HG03097 (cell line): ENCODE data around the gene SYT7.
"Not testable (repeated sequence)": the region's sequence is repeated elsewhere in the genome, so short reads cannot be mapped to it uniquely, and the experiment has no call there.

Experiments
- ATAC-seq: cut with Tn5 transposase; IDR thresholded peaks from one replicate; pipeline ENCODE4 v1.9.1; 2021; ENCODE audit not compliant: unreplicated experiment, low FRiP score

The SYT7 gene

GRCh38 chr11:61482513-61482912, 98.4 kb downstream of the SYT7 start:
- ATAC-seq = no peak

GRCh38 chr11:61481806-61482205, 99.1 kb downstream of the SYT7 start:
- ATAC-seq = no peak

GRCh38 chr11:61480994-61481335, 99.9 kb downstream of the SYT7 start:
- ATAC-seq = no peak

GRCh38 chr11:61480261-61480993, 100.4 kb downstream of the SYT7 start:
- ATAC-seq = no peak

GRCh38 chr11:61479360-61480058, 101.4 kb downstream of the SYT7 start:
- ATAC-seq = not testable (repeated sequence)

DNA sequence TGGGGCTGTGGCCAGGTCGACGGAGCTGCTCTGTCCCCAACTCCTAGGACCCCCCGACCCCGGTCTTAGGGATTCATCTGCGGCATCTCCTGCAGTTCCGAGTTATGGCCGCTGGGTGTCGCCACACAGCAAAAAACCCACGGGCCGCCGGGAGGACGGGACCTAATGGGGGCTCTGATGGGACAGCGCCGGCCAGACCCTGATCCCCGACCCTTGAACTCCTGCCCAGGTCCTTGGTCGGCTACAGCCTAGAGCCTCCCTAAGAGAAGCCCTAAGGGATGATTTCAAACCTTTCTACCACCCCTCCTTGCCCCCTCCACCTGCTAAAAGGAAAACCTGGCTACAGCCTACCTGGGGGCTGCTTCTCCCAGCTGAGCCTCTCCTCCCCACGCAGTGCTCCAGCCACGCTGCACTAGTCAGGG, 103.1 kb downstream of the SYT7 start:
- ATAC-seq = no peak

DNA sequence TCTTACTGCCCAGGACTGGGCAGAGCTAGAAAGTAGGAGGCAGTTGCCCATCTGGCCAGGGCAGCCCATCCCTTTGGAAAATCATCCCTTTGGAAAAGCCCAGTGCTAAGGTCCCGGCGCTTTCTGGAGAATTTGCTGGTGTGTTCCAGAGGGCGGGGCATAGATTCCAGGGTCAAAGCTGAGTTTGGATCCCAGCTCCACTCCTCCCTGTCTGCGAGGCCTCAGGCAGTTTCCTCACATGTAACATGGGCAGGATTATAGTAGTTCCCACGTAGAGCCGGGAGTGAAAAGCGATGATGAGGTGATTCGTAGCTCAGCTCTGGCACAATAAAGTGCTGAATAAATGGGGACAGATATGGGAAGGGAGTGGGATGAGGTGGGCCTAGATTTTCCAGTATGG, 103.8 kb downstream of the SYT7 start:
- no peak for ATAC-seq

GRCh38 chr11:61476371-61476770, 104.5 kb downstream of the SYT7 start:
- ATAC-seq = no peak

GRCh38 chr11:61475433-61475832, 105.4 kb downstream of the SYT7 start:
- ATAC-seq = no peak

DNA sequence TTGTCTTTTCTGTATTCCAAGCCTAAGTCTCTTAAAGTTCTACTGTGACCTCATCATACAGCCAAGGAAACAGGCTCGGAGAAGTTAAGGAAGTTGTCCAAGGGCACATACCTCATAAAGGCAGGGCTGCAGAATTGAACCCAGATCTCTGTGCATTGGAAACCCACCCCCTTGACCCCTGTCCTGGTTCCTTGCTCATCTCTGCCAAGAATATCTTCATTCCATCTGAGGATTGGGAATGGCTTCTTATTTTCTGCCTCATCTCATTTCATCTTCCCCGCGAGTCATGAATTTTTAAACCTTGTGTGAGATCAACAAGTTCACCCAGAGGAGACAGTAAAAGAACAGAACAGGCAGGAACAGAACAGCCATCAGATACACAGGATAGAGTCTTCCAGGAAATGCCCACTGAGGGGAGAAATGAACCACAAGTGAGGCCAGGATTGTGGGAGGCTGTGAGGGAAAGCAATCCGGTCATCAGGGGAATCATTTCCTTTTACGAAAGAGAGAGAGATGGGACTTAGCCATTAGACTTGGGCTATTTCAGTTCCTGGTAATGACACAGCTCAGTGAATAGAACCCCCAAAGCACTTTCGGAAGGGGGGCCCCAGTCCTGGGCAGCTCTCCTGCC, 106.7 kb downstream of the SYT7 start:
- no peak for ATAC-seq

GRCh38 chr11:61473370-61474012, 107.4 kb downstream of the SYT7 start:
- no peak for ATAC-seq

DNA sequence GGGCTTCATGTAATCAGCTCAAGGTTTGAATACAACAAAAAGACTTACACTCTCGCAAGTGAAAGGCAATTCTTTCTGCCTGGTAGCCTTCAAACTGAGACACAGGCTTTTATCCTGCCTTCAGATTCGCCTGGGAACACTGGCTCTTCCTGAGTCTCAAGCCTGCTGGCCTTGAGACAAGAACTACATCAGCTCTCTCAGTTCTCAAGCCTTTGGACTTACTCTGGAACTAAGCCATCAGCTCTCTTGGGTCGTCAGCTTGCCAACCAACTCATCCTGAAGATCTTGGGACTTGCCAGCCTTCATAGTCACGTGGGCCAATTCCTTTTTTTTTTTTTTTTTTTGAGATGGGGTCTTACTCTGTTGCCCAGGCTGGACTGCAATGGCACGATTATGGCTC, 108.0 kb downstream of the SYT7 start:
- no peak for ATAC-seq

- ATAC-seq = no peak
Measured at GRCh38 chr11:61472282-61472681, 108.6 kb downstream of the SYT7 start.

DNA sequence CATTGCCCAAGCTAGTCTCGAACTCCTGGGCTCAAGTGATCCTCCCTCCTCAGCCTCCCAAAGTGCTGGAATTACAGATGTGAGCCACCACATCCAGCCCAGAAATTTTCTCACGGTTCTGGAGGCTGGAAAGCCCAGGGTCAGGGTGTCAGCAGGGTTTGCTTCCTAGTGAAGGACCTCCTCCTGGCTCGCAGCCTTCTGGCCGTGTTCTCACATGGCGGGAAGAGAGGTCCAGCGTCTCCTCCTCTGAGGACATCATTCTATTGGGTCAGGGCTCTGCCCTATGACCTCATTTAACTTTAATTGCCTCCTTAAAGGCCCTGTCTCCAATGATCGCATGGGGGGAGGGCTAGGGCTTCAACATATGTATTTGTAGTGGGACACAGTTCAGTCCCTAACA, 112.9 kb downstream of the SYT7 start:
- ATAC-seq = no peak

DNA sequence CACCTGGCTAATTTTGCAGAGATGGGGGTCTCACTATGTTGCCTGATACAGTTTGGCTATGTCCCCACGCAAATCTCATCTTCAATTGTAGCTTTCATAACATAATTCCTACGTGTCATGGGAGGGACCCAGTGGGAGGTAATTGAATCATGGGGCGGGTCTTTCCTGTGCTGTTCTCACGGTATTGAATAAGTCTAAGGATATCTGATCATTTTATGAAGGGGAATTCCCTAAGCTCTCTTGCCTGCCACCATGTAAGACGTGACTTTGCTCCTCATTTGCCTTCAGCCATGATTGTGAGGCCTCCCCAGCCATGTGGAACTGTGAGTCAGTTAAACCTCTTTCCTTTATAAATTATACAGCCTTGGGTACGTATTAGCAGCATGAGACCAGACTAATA, 113.3 kb downstream of the SYT7 start:
- ATAC-seq = not testable (repeated sequence)
